H1 (cell line): ENCODE data around the gene DIP2C. TPM values are rescaled to one million over a fixed set of nuclear protein-coding genes. Genes with fewer than 3 reads are reported as not detected.

Experiments used
- ATF3 ChIP-seq: IDR thresholded peaks from 2 replicates; pipeline ENCODE4 v1.6.1; 2011; ENCODE audit warnings: low read depth, mild to moderate bottlenecking, low read length; ENCODE audit not compliant: insufficient read depth
- CEBPB ChIP-seq: IDR thresholded peaks from 2 replicates; pipeline ENCODE4 v1.6.1; 2012; ENCODE audit warnings: low read depth, low read length
- GTF2F1 ChIP-seq: IDR thresholded peaks from 2 replicates; pipeline ENCODE4 v1.6.1; 2012; ENCODE audit warnings: low read depth, low read length, improper control_type of control experiment, borderline replicate concordance
- JUND ChIP-seq: IDR thresholded peaks from 2 replicates; pipeline ENCODE4 v1.6.1; 2011; ENCODE audit warnings: mild to moderate bottlenecking, improper control_type of control experiment, low read length
- NANOG ChIP-seq: IDR thresholded peaks from 2 replicates; pipeline ENCODE4 v1.6.1; 2011; ENCODE audit warnings: low read length, low read depth, mild to moderate bottlenecking, inconsistent platforms; ENCODE audit not compliant: insufficient read depth, poor library complexity, severe bottlenecking
- NRF1 ChIP-seq: IDR thresholded peaks from 2 replicates; pipeline ENCODE4 v1.6.1; 2011; ENCODE audit warnings: mild to moderate bottlenecking, low read depth, low read length, improper control_type of control experiment
- polyA plus RNA-seq, 7 experiments: library from polyadenylated mRNA; depleted of rRNA in 3 of 7; stranded (reverse) in 5 of 7; unstranded in 2 of 7; fragments of >200 nt in 5 of 7; fragments of 200-250 nt in 2 of 7; gene quantifications; 1 replicate in 5 of 7; 2 replicates in 1 of 7; 4 replicates in 1 of 7; pipeline versions ENCODE4 v1.2.1 to v1.2.3, GENCODE V29; 2011 to 2013; ENCODE audit warnings: missing spikeins in 2 of 7, mixed read lengths in 2 of 7
- total RNA-seq: library from RNA; stranded (reverse); fragmentation: NEBNext Ultra II Directional; extraction: Animal tissue kit (Norgen Biotek cat#: 25700); gene quantifications from 2 replicates; pipeline ENCODE4 v1.2.1, GENCODE V29; 2021
- TF ChIP-seq, protein P1 (sequence below), 3 experiments: IDR thresholded peaks; 1 replicate in 2 of 3; 2 replicates in 1 of 3; pipeline versions ENCODE4 v1.5.1 to v1.6.1; 2011; ENCODE audit warnings: low read length in 3 of 3, mild to moderate bottlenecking in 3 of 3, inconsistent platforms in 2 of 3, low read depth in 1 of 3, moderate library complexity in 1 of 3; ENCODE audit not compliant: insufficient read depth in 1 of 3; ENCODE audit errors: control extremely low read depth in 1 of 3

DIP2C gene
- total and polyA plus RNA-seq, 2 of the 8 experiments (the other 6 are each of a cell fraction or from before 2014, with no cell fraction given), result 3.8 to 9.3 TPM

DNA sequence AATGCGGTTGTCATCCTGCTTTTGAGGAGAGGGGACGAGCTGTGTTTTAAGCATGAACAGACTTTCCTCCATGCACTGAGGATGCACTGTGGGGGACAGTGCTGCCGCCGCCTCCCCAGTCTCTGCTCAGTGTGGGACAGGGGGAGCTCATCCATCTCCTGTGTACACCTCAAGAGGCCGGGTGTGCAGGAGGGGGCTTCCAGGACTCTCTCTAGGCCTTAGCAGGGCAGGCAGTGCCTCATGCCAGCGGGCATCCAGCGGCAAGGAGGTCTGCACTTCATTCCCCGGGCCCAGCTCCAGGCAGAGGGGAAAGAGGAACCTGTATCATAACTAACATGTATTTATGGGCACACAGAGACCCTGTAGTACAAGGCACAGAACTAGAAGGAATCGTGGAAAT, 89.7 kb downstream of the DIP2C start (continued):
- TF ChIP-seq ATF3 (no peak), GTF2F1 (no peak), NRF1 (no peak), JUND (no peak), CEBPB (no peak), NANOG (no peak)
- TF ChIP-seq, protein P1, sequence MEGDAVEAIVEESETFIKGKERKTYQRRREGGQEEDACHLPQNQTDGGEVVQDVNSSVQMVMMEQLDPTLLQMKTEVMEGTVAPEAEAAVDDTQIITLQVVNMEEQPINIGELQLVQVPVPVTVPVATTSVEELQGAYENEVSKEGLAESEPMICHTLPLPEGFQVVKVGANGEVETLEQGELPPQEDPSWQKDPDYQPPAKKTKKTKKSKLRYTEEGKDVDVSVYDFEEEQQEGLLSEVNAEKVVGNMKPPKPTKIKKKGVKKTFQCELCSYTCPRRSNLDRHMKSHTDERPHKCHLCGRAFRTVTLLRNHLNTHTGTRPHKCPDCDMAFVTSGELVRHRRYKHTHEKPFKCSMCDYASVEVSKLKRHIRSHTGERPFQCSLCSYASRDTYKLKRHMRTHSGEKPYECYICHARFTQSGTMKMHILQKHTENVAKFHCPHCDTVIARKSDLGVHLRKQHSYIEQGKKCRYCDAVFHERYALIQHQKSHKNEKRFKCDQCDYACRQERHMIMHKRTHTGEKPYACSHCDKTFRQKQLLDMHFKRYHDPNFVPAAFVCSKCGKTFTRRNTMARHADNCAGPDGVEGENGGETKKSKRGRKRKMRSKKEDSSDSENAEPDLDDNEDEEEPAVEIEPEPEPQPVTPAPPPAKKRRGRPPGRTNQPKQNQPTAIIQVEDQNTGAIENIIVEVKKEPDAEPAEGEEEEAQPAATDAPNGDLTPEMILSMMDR (IDR thresholded peaks at IDR 0.05; ENCODE audit: control extremely low read depth in 1 of 3, insufficient read depth in 1 of 3, low read depth in 1 of 3, low read length in 3 of 3), result no peak
